Gastrocnemius medialis (tissue), 4 donors: Measurements from ENCODE around the gene NPAS3.

Experiments
- CTCF ChIP-seq, 5 experiments: fragments of 450-650 bp in 3 of 5; fragments of 200-600 bp in 2 of 5; sonication (generic) in 2 of 5; IDR thresholded peaks in 4 of 5; conservative IDR thresholded peaks in 1 of 5; 1 replicate in 4 of 5; 2 replicates in 1 of 5; pipeline ENCODE4 v1.5.1; 2016 to 2019; ENCODE audit warnings: antibody characterized with exemption in 5 of 5, mild to moderate bottlenecking in 3 of 5, moderate library complexity in 3 of 5
- POLR2A ChIP-seq, 2 donors: fragments of 450-650 bp; IDR thresholded peaks; one replicate each; pipeline ENCODE4 v1.6.1; 2017; ENCODE audit warnings: antibody characterized with exemption in 2 of 2, mild to moderate bottlenecking in 2 of 2, moderate library complexity in 2 of 2

GRCh38 chr14:33390335-33390734, 451.7 kb downstream of the NPAS3 start:
- no peak for TF ChIP-seq POLR2A (IDR thresholded peaks at IDR 0.05)
- no peak for TF ChIP-seq CTCF (IDR thresholded peaks at IDR 0.05 in 4 of 5, conservative IDR thresholded peaks at IDR 0.05 in 1 of 5)
